ENCODE results near the gene UBE2QL1. TPM values are rescaled to one million over a fixed set of nuclear protein-coding genes. Genes with fewer than 3 reads are reported as not detected.

Gene UBE2QL1
- total RNA-seq, 3 donors from 2014 or later: not detected

DNA sequence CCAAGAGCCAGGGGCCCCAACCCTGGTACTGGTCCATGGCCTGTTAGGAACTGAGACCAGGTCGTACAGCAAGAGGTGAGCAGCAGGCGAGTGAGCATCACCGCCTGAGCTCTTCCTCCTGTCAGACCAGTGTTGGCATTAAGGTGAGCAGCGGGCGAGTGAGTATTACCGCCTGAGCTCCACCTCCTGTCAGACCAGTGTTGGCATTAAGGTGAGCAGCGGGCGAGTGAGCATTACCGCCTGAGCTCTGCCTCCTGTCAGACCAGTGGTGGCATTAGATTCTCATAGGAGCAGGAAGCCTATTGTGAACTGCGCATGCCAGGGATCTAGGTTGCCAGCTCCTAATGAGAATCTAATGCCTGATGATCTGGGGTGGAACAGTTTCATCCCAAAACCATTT is 31.0 kb upstream of the UBE2QL1 start:
- H3K9me3 Mint-ChIP-seq: no peaks in the 10 kb centered on the region
- H3K4me3 Mint-ChIP-seq: no peak overlapping the region
- no peak for ATAC-seq

GRCh38 chr5:6418679-6419276 is 29.9 kb upstream of the UBE2QL1 start:
- DNase-seq: no peak
- Mint-ChIP-seq H3K27me3 (ENCODE audit: low read depth) (peaks cover 14% of the 10 kb centered on the region), H3K4me1 (ENCODE audit: low read depth) (no peaks in the 10 kb centered on the region), H3K9me3 (no peaks in the 10 kb centered on the region), H3K36me3 (ENCODE audit: insufficient read depth) (no peaks in the 10 kb centered on the region), H3K4me3 (no peak overlapping the region)
- no peak for ATAC-seq

More for the DNA sequence above, 31.0 kb upstream of the UBE2QL1 start:
- Mint-ChIP-seq H3K36me3 (ENCODE audit: insufficient read depth) (no peaks in the 10 kb centered on the region), H3K4me1 (ENCODE audit: low read depth) (no peaks in the 10 kb centered on the region), H3K27me3 (ENCODE audit: low read depth) (peaks cover 14% of the 10 kb centered on the region)
- no peak for DNase-seq

- Mint-ChIP-seq H3K4me1 (ENCODE audit: low read depth) (no peaks in the 10 kb centered on the region), H3K9me3 (no peaks in the 10 kb centered on the region), H3K27me3 (ENCODE audit: low read depth) (peaks cover 14% of the 10 kb centered on the region), H3K4me3 (no peak overlapping the region), H3K36me3 (ENCODE audit: insufficient read depth) (no peaks in the 10 kb centered on the region)
- ATAC-seq (no peak), DNase-seq (no peak)
Observed at GRCh38 chr5:6419340-6419852, 29.3 kb upstream of the UBE2QL1 start.

DNA sequence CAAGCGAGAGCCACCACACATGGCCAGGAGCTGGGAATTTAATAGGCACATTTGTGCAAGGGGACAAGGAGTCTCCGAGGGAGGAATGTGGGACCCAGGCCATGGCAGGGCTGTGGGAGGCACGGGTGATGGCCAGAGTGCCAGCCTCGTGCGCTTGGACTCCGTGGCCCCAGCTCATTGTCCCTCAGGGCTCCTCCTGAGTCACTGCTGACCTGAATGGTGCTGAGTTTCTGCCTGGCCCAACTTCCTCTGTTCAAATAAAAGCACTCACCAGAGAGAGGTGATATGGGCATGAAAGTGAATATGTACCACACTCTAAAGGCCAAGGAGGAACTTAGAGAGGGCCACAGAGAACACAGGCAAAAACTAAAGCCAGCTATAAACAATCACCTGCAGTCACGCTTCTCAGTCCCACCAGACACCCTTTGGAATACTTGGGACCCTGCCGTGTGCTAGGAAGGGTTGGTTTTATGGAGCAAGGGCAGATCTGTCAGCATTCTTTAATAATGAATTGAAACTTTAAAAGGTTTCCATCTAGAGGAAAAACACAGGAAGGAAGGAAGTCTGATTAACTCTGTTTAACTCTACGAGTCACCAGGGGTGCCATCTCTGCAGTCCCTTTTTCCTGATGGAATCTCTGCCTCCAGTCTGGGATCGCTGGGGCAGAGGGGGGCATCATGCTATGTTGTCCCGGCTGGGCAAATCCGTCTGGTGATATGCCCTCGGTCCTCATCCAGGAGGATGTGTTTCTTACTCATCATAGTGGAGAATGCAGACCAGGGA is 25.1 kb upstream of the UBE2QL1 start:
- ATAC-seq: no peak
- H3K4me1 Mint-ChIP-seq (ENCODE audit: low read depth): no peaks in the 10 kb centered on the region
- H3K27me3 Mint-ChIP-seq (ENCODE audit: low read depth): peaks cover 29% of the 10 kb centered on the region
- H3K4me3 Mint-ChIP-seq: no peak overlapping the region
- no peaks in the 10 kb centered on the region for H3K36me3 Mint-ChIP-seq (ENCODE audit: insufficient read depth)
- no peaks in the 10 kb centered on the region for H3K9me3 Mint-ChIP-seq
- DNase-seq: no peak

GRCh38 chr5:6424110-6424659 is 24.5 kb upstream of the UBE2QL1 start:
- peaks cover 29% of the 10 kb centered on the region for H3K27me3 Mint-ChIP-seq (ENCODE audit: low read depth)
- no peaks in the 10 kb centered on the region for H3K36me3 Mint-ChIP-seq (ENCODE audit: insufficient read depth)
- ATAC-seq (no peak), DNase-seq (no peak)
- H3K4me3 Mint-ChIP-seq: no peak overlapping the region
- no peaks in the 10 kb centered on the region for H3K9me3 Mint-ChIP-seq
- H3K4me1 Mint-ChIP-seq (ENCODE audit: low read depth): no peaks in the 10 kb centered on the region

DNA sequence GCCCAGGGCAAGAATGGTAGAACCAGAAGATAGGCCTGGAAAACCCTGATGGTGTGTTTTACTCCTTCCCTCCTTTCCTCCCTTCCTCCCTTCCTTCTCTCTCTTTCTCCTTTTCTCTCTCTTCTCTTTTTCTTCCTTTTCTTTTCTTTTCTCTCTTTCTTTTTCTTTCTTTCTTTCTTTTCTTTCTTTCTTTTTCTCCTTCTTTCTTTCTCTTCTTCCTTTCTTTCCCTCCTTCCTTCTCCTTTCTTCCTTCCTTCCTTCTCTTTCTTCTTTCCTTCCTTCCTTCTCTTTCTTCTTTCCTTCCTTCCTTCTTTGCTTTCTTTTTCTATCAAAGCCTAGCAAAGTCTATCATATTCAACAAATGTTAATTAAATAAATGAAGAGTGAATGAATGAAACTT is 24.0 kb upstream of the UBE2QL1 start:
- Mint-ChIP-seq H3K4me1 (ENCODE audit: low read depth) (no peaks in the 10 kb centered on the region), H3K9me3 (no peaks in the 10 kb centered on the region), H3K4me3 (no peak overlapping the region), H3K36me3 (ENCODE audit: insufficient read depth) (no peaks in the 10 kb centered on the region), H3K27me3 (ENCODE audit: low read depth) (peaks cover 29% of the 10 kb centered on the region)
- no peak for DNase-seq
- ATAC-seq: no peak

GRCh38 chr5:6427694-6428093 is 21.0 kb upstream of the UBE2QL1 start:
- no peaks in the 10 kb centered on the region for H3K9me3 Mint-ChIP-seq
- ATAC-seq: no peak

DNA sequence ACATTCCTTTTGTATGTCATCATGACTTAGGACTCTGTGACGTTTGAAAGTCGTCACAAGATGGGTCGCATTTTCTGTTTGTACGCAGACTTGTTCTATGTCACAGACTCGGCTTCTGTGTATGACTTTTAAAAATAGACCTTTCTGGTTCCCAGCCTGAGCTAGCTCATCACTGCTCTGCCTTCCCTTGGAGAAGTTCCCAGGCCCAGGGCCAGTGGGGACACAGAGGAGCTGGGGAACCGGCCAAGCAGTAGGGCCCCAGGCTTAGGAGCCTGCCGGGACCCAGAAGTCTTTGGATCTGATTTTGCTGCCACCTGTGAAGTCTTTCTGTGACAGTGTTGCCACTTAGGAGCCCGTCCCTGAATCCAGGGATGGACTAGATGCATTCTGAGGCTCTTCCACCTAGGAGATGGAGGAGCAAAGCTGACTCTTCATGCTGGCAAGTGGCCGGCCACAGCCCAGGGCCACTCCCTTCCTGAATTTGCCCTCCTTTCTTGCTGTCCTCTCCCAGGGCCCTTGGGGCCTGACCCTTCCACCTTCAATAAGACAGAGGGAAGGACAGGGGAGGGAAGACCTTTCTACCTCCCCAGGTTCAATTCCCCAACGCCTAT is 18.1 kb upstream of the UBE2QL1 start:
- DNase-seq: no peak
- Mint-ChIP-seq H3K4me1 (ENCODE audit: low read depth) (no peaks in the 10 kb centered on the region), H3K27me3 (ENCODE audit: low read depth) (peaks cover 41% of the 10 kb centered on the region), H3K36me3 (ENCODE audit: insufficient read depth) (no peaks in the 10 kb centered on the region), H3K9me3 (no peaks in the 10 kb centered on the region), H3K4me3 (no peak overlapping the region)
- ATAC-seq: no peak

More at GRCh38 chr5:6427694-6428093, 21.0 kb upstream of the UBE2QL1 start:
- no peak overlapping the region for H3K4me3 Mint-ChIP-seq
- peaks cover 24% of the 10 kb centered on the region for H3K27me3 Mint-ChIP-seq (ENCODE audit: low read depth)
- no peak for DNase-seq
- H3K36me3 Mint-ChIP-seq (ENCODE audit: insufficient read depth): no peaks in the 10 kb centered on the region
- no peaks in the 10 kb centered on the region for H3K4me1 Mint-ChIP-seq (ENCODE audit: low read depth)

GRCh38 chr5:6431214-6432195 is 17.2 kb upstream of the UBE2QL1 start:
- no peak for DNase-seq
- Mint-ChIP-seq H3K4me1 (ENCODE audit: low read depth) (no peaks in the 10 kb centered on the region), H3K27me3 (ENCODE audit: low read depth) (peaks cover 41% of the 10 kb centered on the region), H3K9me3 (no peaks in the 10 kb centered on the region), H3K4me3 (no peak overlapping the region), H3K36me3 (ENCODE audit: insufficient read depth) (no peaks in the 10 kb centered on the region)
- ATAC-seq: no peak

GRCh38 chr5:6432206-6432605 is 16.5 kb upstream of the UBE2QL1 start:
- Mint-ChIP-seq H3K4me3 (no peak overlapping the region), H3K4me1 (ENCODE audit: low read depth) (no peaks in the 10 kb centered on the region), H3K9me3 (no peaks in the 10 kb centered on the region), H3K27me3 (ENCODE audit: low read depth) (peaks cover 36% of the 10 kb centered on the region), H3K36me3 (ENCODE audit: insufficient read depth) (no peaks in the 10 kb centered on the region)
- DNase-seq (no peak), ATAC-seq (no peak)

DNA sequence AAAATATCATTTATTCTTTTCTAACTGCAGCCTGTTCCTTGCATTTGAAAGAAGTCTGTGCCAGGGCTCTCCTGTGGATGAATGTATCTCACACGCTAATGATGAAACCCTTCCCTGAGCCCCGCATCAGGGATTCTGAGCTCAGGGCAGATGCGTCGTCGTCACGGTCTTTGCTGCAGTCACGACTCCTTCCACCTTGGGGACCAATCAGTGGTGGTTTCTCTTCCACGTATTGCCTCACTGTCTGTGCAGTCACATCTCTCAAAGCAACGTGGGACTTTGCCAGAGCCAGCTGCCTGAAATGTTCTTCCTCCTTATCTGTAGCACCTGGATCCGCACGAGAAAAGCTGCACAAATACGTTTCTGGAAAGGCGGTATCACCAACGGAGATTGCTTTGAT is 13.9 kb upstream of the UBE2QL1 start:
- no peaks in the 10 kb centered on the region for H3K36me3 Mint-ChIP-seq (ENCODE audit: insufficient read depth)
- no peak overlapping the region for H3K4me3 Mint-ChIP-seq
- ATAC-seq: no peak
- H3K27me3 Mint-ChIP-seq (ENCODE audit: low read depth): peaks cover 35% of the 10 kb centered on the region
- no peak for DNase-seq
- H3K4me1 Mint-ChIP-seq (ENCODE audit: low read depth): no peaks in the 10 kb centered on the region
- no peaks in the 10 kb centered on the region for H3K9me3 Mint-ChIP-seq

DNA sequence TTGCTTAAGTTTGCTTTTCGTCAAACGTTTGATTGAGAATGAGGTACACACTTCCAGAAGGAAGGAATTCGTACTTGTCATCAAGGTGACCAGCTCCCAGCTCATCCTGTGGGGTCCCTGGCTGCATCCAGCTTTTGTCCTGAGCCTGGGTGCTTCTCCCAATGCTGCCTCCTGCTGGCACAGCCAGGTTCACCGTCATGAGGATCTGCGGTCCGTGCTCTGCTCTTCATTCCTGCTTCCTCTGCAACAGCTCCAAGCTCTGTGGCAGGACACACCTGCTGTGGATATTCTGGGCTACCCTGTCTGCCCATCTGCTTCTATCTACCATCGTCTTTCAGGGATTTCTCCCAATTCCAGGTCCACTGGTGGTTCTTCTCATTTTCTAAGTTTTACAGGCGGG is 13.3 kb upstream of the UBE2QL1 start:
- H3K9me3 Mint-ChIP-seq: no peaks in the 10 kb centered on the region
- no peaks in the 10 kb centered on the region for H3K4me1 Mint-ChIP-seq (ENCODE audit: low read depth)
- H3K27me3 Mint-ChIP-seq (ENCODE audit: low read depth): peaks cover 31% of the 10 kb centered on the region
- no peaks in the 10 kb centered on the region for H3K36me3 Mint-ChIP-seq (ENCODE audit: insufficient read depth)
- no peak for ATAC-seq
- H3K4me3 Mint-ChIP-seq: no peak overlapping the region
- DNase-seq: no peak

DNA sequence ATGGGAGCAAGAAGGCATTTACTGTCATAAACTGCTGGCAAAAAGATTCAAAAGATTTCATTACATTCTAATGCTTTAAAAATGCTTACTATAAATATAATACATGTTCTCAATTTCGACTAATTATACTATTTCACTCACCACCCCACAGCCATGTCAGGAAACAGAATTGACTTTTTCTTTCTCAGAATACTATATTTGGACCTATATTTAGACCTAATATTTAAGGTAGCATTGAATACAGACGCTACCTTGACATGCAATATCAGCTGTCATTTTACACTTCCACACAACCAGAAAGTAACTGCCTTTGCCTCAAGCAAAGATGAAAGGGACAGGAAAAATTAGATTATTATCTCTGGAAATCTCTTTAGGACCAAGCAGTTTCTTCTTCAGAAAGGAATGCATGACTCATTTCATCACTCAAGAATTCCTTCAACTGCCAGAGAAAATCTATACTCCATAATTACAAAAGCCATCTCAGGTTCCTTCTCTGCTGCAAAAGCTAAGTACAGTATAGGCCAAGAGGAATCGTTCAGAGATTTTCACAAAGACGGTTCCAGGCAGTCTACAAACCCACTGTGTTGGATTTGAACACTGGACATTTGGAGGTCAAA is 11.8 kb upstream of the UBE2QL1 start:
- no peak overlapping the region for H3K4me3 Mint-ChIP-seq
- H3K27me3 Mint-ChIP-seq (ENCODE audit: low read depth): peaks cover 33% of the 10 kb centered on the region
- ATAC-seq (no peak), DNase-seq (no peak)
- no peaks in the 10 kb centered on the region for H3K4me1 Mint-ChIP-seq (ENCODE audit: low read depth)
- no peaks in the 10 kb centered on the region for H3K9me3 Mint-ChIP-seq
- H3K36me3 Mint-ChIP-seq (ENCODE audit: insufficient read depth): no peaks in the 10 kb centered on the region

Measured in activated T-cell treated with anti-CD3 and anti-CD28 coated beads, Interleukin-2, amount 50 U/mL, for 4 hours (primary cell).